ENCODE data around the gene NIP7.
"Not testable (repeated sequence)": the region's sequence is repeated elsewhere in the genome, so short reads cannot be mapped to it uniquely, and the experiment has no call there.

Gene NIP7

GRCh38 chr16:69346683-69347082, 7.1 kb downstream of the NIP7 start:
- DNase-seq: no peak

DNA sequence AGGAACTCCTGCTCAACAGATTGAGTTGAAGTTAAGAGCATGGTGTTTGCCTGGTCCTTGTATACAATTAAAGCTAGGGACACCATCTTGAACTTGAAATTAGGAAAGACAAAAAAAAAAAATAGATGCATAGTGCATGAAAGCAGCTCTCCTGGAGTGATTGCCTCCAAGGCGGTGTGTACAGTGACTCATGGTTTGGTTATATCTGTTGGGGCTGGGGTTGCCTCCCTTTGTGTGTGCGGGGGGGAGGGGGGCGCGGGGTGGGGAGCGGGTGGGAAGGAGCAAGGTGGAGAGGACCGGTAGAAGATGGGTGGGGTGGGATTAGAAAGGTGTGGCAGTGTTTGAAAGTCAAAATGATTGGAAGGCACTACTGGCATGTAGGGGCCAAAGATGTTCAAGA, 8.7 kb downstream of the NIP7 start:
- no peak for DNase-seq

- no peak for DNase-seq
Observed at GRCh38 chr16:69349536-69349935, 10.0 kb downstream of the NIP7 start.

GRCh38 chr16:69350536-69351133, 11.1 kb downstream of the NIP7 start:
- no peak for DNase-seq

GRCh38 chr16:69351309-69352027, 11.9 kb downstream of the NIP7 start, which contains the start of gene TMED6:
Gene TMED6, minus strand, starts transcription at chr16:69351786. Its CDS starts 33 bp downstream, at chr16:69351753.
- no peak for DNase-seq

- not testable (repeated sequence) for DNase-seq
Observed at GRCh38 chr16:69360070-69360469, 20.5 kb downstream of the NIP7 start.

DNA sequence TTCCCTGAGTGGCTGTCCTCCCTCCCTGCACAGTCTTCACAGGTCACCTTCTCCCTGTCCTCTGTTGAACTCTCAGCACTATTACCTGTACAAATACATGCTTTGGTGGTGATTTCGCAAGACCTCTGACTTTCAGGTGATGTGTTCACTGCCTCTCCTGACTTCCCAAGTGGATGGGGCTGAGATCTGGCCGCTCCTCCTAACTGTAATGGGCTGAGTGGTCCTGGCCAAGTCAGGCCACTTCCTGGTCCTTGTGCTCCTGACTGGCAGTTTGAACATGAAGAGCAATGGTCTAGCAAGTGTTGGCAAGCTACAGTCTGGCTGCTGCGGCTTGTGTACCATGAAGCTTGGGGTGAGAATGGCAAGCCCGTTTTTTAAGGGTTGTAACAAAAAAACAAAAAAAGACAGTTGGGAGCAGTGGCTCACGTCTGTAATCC, 23.7 kb downstream of the NIP7 start:
- no peak for DNase-seq

DNA sequence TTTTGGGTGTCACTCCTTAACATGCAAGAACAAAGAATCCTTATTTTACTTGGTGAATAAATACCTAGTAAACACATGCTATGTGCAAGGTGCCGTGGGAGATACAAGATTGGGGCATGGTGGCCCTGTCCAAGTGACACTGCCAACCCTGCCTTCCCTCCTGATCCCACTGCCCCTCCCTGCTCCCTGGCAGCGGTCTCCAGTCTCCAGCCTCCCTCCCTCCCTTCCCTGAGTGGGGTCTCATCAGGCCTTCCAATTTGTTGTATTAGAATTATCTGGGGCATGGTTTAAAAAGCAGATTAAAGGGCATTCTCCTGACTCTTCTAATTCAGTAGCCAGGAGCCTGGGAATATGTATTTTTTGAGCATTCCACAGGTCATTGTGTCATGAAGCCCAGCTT, 24.5 kb downstream of the NIP7 start:
- no peak for DNase-seq

- DNase-seq: no peak
Observed at GRCh38 chr16:69365901-69366300, 26.3 kb downstream of the NIP7 start.

DNA sequence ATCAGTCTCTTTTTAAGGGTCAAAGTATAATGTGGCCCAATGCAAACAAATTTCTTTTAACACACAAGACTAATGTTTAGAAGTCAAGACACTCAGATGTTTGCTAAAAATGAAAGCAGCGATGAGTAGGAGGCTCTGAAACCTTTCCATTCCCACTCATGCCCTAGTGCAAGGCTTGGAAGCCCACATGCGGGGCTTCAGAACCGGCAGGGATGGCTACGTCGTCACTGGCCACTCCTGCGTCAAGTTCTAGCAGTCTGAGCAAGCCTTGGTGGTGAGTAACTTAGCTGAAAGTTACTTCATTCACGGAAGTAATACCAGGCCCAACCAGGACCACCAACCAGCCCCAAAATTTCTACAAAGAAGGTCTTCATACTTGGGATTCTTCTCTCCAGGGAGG, 26.9 kb downstream of the NIP7 start:
- DNase-seq: no peak

DNA sequence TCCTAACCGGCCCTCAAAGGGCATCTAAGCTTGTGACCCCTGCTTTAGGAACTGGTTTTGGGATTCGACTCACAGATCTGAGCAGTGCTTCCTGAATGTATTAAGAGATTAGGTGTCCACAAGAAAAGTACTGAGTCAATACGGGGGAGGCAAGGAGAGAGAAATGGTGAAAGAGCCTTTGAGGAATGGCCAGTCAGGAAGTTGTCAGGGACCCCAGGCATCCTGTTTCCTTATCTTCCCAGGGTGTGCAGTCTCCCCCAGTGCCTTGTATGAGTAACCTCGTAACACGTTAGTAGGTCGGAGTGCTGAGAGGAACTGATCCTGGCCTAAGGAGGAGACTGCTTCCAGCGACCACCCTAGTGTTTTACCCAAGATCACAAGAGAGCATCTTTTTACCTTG, 28.4 kb downstream of the NIP7 start:
- DNase-seq: no peak

- DNase-seq: no peak
Observed at GRCh38 chr16:69368866-69369265, 29.3 kb downstream of the NIP7 start.

GRCh38 chr16:69371564-69371963, 32.0 kb downstream of the NIP7 start:
- DNase-seq: no peak

- no peak for DNase-seq
Observed at GRCh38 chr16:69373019-69373418, 33.4 kb downstream of the NIP7 start.

- no peak for DNase-seq
Observed at GRCh38 chr16:69376393-69377059, 37.0 kb downstream of the NIP7 start.

DNA sequence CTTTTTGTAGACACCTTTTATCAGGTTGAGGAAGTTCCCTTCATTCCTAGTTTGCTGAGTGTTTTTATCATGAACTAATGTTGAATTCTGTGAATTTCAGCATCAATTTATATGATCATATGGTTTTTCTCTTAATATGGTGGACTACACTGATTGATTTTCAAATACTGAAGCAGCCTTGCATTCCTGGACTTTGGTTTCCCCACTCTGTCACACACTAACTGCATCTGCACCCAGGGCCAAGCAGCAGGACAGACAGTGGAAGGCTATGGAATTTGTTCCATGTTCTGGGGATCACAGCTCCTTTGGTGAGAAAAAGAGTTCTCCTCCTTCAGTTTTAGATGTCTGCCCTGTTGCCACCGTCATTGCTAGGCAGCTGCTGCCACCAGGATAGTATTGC, 38.5 kb downstream of the NIP7 start:
- DNase-seq: no peak

DNA sequence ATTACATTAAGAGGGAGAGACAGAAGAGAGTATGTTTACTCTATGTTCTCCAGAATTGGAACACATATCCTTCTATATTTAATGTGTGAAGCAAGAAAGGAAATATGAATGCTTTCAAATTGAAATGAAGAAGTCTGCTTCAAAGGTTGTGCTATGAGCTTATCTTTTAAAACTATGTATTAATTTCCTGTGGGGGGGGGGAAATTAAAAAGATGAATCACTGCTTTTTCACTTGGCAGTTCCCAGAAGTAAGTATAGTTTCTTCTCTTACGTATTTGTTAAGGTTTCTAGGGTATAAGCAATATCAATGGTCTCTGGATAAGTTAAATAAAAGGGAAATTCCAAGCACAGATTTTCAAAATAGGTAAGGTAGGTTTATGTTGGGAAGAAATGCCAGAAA, 39.2 kb downstream of the NIP7 start:
- no peak for DNase-seq

DNA sequence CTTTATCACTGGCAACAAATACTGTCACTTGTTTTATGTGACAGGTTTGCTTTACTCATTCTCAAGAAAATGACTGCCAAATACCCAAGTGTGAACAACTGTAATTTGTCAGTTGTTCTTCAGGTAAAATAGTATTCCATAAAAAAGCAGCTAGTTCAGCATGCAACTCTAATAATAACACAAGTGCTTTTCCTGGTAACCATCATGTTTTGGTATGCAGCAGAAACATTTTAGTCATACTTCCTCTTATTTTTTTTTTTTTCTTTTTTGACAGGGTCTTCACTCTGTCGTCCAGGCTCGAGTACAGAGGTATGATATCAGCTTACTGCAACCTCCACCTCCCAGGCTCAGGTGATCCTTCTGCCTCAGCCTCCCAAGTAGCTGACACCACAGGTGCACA, 41.7 kb downstream of the NIP7 start:
- no peak for DNase-seq

GRCh38 chr16:69382421-69382820, 42.8 kb downstream of the NIP7 start:
- no peak for DNase-seq

DNA sequence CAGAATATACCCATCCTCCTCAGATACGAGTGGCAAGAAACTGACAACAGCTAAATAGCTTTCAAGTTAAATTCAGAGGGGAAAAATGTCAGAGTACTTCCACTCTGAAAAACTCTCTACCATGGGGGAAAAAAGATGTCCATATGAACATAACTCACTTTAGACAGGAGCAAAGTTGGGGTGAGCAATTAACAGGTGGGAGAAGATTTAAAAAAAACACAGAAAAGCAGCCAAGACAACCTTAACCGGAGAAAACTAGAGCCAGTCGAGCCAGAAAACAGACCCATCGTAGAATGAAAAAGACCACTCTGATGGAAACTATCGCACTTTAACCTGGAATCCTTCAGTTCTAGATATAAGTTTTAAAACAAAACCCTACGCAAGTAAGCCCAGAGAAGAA, 45.4 kb downstream of the NIP7 start:
- DNase-seq: no peak

DNA sequence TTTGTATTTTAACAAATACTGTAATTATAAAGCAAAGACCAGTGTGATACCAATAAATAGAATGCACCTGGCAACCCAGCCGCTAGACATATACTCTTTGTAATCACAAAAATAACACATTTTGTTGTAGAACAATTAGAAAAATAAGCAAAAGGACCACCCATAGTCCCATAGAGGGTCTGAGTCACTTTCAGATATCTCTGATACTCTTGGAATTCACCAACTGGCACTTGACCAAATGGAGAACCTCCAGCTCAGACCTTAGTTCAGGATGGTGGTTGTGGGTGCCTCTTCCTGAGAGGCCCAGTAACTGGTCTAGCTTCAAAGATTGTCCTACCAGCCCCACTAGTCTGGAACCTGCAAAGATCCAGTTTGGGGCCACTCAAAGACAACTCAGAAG, 47.0 kb downstream of the NIP7 start:
- DNase-seq: no peak
